ENCODE data around the gene DHX8.

Gene DHX8

DNA sequence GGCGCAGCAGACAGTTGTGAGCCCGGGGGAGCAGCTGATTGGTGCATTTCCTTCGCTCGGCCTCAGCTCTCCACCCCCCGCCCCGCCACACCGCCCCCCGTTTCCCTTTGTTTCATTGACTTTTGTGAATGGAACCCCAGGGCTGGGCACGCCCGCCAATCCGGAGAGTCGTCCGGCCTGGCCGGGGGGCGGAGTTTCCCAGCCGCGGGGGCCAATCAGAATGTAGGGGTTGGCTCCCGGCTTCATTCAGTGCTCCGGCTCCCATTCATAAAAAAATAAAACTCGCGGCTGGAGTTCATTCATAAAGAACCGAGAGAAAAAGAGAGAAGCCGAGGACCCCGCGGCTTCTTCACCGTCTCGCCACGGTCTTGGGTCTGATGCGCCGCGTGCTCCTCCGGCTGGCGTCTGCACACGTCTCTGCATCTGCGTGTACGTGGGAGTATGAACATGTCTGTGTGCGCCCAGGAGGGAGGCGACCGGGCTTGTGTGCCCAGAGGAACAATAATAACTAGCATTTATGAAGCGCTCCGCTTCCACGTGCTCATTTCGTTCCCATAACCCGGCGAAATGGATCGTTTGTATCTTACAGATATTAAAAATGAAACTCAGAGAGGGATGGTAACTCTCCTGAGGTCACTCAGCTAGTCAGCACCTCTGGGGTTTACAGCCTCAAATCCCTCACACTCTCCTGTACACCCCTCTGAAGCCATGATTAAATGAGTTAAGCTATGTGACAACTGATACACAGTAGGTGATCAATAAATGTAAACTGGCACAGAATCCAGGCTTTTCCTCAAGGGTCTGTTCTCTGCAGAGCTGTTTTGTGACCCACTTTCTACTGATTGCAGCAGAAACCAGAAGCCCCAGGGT, 62.8 kb downstream of the DHX8 start, which contains the start of gene ETV4:
TSS of gene ETV4 (minus strand) at position 22 of the 870 bp plus-strand sequence. CDS start 723 bp downstream, outside the sequence.
- peak; percentile 97 for DNase-seq (ENCODE audit: low read depth)
- H3K4me3 ChIP-seq (ENCODE audit: low read depth, low read length), result peak within 1 kb of the TSS; percentile 67
- peak; percentile 88 for TF ChIP-seq MAX (IDR thresholded peaks at IDR 0.05; ENCODE audit: low read depth, low read length)
- peak; percentile 7 for TF ChIP-seq POLR2A (IDR thresholded peaks at IDR 0.05; ENCODE audit: extremely low read depth, insufficient read length)
- TF ChIP-seq, protein P1, sequence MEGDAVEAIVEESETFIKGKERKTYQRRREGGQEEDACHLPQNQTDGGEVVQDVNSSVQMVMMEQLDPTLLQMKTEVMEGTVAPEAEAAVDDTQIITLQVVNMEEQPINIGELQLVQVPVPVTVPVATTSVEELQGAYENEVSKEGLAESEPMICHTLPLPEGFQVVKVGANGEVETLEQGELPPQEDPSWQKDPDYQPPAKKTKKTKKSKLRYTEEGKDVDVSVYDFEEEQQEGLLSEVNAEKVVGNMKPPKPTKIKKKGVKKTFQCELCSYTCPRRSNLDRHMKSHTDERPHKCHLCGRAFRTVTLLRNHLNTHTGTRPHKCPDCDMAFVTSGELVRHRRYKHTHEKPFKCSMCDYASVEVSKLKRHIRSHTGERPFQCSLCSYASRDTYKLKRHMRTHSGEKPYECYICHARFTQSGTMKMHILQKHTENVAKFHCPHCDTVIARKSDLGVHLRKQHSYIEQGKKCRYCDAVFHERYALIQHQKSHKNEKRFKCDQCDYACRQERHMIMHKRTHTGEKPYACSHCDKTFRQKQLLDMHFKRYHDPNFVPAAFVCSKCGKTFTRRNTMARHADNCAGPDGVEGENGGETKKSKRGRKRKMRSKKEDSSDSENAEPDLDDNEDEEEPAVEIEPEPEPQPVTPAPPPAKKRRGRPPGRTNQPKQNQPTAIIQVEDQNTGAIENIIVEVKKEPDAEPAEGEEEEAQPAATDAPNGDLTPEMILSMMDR (IDR thresholded peaks at IDR 0.05; ENCODE audit: low read depth, low read length), result no peak
- TF ChIP-seq MYC (IDR thresholded peaks at IDR 0.05; ENCODE audit: low read depth, low read length), result peak; percentile 57

- TF ChIP-seq, protein P1 (IDR thresholded peaks at IDR 0.05; ENCODE audit: low read depth, low read length), result no peak
- TF ChIP-seq MYC (IDR thresholded peaks at IDR 0.05; ENCODE audit: low read depth, low read length) (no peak), MAX (IDR thresholded peaks at IDR 0.05; ENCODE audit: low read depth, low read length) (no peak), POLR2A (IDR thresholded peaks at IDR 0.05; ENCODE audit: extremely low read depth, insufficient read length) (no peak)
- peak overlapping the region; percentile 67 for H3K4me3 ChIP-seq (ENCODE audit: low read depth, low read length)
- no peak for DNase-seq (ENCODE audit: low read depth)
Observed at GRCh38 chr17:43547189-43547550, 63.4 kb downstream of the DHX8 start.

DNA sequence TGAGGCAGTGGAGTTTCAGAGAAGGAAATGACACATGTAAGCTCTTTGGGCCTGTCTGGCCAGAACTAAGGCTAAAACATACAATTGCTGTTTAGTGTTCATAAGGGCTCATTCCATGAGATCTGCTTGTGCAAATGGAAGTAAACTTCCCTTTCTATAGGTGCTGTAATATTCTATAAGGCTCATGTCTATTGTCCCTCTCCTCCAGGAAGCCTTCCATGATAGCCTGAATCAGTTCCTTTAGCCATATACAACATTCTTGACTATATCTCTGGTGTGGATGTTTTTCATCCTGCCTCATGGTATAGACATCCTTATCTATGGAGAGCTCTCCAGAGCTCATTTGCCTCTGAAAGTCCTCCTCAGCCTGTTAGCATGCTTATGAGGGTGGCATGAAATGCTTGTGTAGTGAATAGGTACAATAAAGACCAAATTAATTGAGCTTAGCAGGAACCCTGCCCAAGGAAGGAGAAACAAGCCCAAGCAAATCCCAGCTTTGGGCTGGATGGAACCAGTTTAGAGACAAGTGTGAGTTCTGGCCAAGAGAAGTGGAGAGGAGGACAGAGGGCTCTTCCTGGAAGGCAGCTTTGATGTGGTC, 64.0 kb downstream of the DHX8 start:
- no peak for TF ChIP-seq MYC (IDR thresholded peaks at IDR 0.05; ENCODE audit: low read depth, low read length)
- no peak for TF ChIP-seq MAX (IDR thresholded peaks at IDR 0.05; ENCODE audit: low read depth, low read length)
- TF ChIP-seq POLR2A (IDR thresholded peaks at IDR 0.05; ENCODE audit: extremely low read depth, insufficient read length), result no peak
- TF ChIP-seq, protein P1 (IDR thresholded peaks at IDR 0.05; ENCODE audit: low read depth, low read length), result no peak
- DNase-seq (ENCODE audit: low read depth), result no peak
- H3K4me3 ChIP-seq (ENCODE audit: low read depth, low read length), result no peak overlapping the region

DNA sequence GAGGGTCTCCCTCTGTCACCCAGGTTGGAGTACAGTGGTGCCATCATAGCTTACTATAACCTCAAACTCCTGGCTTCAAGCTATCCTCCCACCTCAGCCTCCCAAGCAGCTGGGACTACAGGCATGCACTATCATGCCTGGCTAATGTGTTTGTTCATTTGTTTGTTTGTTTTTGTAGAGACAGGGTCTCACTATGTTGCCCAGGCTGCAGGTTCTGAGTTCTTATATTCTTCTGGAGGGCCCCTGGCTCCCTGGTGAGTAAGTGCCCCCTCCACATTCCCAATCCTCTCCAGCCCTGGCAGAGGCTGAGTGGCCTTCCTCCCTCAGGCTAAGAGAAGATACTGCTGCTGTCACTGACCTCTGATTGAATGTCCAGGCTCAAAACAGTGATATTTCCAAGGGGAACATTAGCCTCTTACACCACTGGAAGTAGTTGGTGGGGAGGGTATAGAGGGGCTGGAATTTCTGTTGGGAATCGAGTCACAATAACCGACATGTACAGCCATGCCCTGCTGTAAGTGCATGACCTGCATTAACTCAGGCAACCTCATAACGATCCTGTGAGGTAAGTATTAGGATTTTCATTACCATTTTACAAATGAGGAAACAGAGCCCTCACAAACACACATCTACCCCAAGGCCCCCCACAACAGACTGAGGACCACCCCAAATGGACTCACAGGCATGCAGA, 65.1 kb downstream of the DHX8 start:
- DNase-seq (ENCODE audit: low read depth), result no peak
- TF ChIP-seq MAX (IDR thresholded peaks at IDR 0.05; ENCODE audit: low read depth, low read length), result no peak
- no peak overlapping the region for H3K4me3 ChIP-seq (ENCODE audit: low read depth, low read length)

- DNase-seq (ENCODE audit: low read depth), result no peak
- TF ChIP-seq MYC (IDR thresholded peaks at IDR 0.05; ENCODE audit: low read depth, low read length), result no peak
- TF ChIP-seq, protein P1 (IDR thresholded peaks at IDR 0.05; ENCODE audit: low read depth, low read length), result no peak
- no peak for TF ChIP-seq POLR2A (IDR thresholded peaks at IDR 0.05; ENCODE audit: extremely low read depth, insufficient read length)
- TF ChIP-seq MAX (IDR thresholded peaks at IDR 0.05; ENCODE audit: low read depth, low read length), result no peak
- H3K4me3 ChIP-seq (ENCODE audit: low read depth, low read length), result no peak overlapping the region
Observed at GRCh38 chr17:43549496-43549895, 65.7 kb downstream of the DHX8 start.
